Posterior cingulate gyrus (tissue), 11 donors: ENCODE measurements around the gene KCNT2.
"Not testable (repeated sequence)": the region's sequence is repeated elsewhere in the genome, so short reads cannot be mapped to it uniquely, and the experiment has no call there.

Source experiments
- DNase-seq, 10 donors: peaks; one replicate each; pipeline versions ENCODE4 v3.0.0 to v3.0.0-alpha.2; 2020 to 2021; ENCODE audit warnings: mixed read lengths in 3 of 10
- intact Hi-C: fragments of 100-400 bp; cut with DNase I; formaldehyde crosslinking; loops from one replicate; pipeline ENCODE4 v1.15.1; 2023

KCNT2 gene

DNA sequence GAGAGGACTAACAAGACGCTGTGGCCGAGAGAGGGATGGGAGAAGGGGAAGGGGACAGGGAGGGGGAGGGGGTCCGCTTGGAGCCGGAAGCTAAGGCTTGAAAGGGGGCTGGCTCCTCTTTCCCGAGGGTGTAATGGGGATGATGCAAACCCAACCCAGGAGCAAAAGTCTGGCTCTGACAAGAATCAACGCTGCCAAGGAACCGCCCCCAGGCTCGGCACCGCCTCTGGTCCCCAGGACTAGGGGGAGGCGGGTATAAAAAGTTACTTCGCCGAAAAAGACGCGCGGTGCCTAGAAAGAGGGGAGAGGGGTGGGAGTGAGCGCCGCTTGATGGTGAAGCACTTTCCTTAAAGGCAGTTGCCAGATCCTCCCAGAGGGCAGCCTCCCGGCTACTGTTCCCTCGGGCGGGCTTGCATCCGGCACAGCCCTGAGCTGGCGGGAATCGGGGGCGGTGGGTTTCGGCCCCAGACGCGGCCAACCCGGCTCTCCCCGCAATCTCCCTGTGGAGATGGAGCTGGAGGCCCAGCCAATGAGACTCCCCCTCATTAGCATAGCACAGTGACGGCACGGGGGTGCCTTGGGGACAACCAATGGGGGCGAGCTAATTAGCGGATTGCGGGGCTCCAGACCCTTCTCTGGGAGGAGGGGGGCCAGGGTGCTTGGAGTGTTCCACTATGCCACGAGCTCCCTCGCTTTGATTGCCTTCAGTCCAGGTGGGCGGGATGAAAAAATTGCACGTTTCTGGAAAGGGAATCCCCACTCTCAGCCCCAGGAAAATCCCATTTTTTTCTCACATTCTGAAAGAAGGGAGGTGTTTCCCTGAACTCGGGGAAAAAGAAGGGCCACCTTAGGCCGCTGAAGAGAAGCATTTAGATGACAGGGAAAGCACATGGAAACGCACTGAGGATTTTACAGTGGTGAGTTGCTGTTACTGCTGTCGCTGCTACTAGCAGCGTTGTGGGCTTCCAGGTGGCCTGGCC, at the start of gene KCNT2:
KCNT2 (minus strand) TSS at position 51 of the 980 bp plus-strand sequence. CDS start 131 bp downstream, outside the sequence.
- peak in 9 of 10 donors; percentile 16 to 88 (median 32) for DNase-seq
- intact Hi-C loops, result no loop called here

DNA sequence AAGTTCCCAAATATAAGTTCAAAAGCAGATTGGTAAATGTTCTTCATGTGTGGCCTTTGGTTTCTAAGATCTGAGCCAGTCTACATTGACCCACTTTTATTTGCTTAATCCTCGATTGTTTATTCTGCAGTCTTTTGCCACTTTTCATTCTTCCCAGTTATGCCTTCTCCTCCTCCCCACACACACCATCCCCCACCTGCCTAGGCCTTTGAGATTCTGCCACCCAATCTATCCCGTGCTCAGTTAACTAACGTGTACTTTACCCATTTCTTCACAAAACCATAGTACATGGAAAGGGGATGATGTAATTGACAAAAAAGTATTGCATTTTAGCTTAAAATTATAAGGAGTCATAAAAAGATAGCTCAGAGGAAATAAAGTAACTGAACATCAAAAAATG, 47.3 kb upstream of the KCNT2 start:
- intact Hi-C loops, result no loop called here
- DNase-seq, result no peak

DNA sequence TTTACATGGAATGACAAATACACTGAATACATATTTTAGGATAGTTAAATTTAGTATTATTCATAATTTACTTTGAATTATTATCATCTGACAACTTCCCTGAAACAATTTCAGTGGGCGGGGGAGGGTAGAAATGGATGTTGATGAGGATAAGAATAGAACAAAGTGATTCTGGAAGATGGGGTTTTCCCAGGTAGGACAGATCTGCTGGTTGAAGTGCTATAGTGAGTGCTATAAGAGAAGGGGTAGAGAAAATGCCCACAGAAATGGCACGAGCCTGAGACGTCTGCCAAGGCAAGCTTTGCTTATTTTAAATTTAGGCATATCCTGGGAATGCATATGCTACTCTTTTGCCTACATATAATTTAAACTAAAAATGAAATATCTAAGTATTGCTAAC, 46.8 kb upstream of the KCNT2 start:
- intact Hi-C loops, result no loop called here

DNA sequence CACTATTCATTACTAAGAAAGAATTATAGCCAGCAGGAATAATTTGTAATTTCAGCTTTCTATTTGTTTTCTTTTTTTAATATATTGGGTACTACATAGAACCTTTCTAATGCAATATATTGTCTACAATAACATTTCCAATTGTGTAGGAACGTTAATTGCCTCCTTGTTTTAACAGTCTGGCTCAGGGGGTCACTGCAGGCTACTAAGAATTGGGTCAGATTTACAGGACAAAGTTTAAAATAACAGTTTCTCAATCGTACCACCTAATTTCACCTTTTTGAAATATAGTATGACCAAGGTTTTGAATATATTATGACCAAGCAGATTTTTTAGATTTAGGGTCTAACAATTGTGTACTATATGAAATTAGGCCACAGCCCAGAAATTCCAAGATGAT, 46.0 kb upstream of the KCNT2 start:
- intact Hi-C loops, result no loop called here
- no peak for DNase-seq

More for the DNA sequence above, 46.8 kb upstream of the KCNT2 start:
- no peak for DNase-seq

DNA sequence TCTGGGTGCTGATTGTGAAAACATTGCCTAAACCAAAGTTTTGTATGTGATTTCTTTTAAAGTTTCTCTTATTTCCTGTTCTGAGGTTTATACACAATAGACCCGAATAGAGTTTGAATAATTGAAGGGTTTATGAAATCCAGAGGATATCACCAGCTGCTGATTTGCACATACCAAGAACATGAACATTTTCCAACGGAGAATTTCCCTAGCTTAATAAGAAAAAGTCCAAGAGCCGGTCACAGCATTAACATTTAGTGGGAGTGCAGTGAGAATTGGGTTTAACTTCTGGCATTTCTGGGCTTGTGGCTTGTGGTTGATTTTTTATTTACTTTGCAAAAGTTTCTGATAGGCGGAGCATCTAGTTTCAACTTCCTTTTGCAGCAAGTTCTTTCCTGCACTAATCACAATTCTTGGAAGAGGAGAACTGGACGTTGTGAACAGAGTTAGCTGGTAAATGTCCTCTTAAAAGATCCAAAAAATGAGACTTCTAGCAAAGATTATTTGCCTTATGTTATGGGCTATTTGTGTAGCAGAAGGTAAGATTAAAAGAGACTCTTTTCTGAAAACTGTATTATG, 43.5 kb upstream of the KCNT2 start, which contains the start of gene CFH:
CFH (plus strand) TSS at position 407 of the 579 bp plus-strand sequence; CDS start at position 482, 75 bp downstream.
- DNase-seq, result no peak
- intact Hi-C loops, result no loop called here

DNA sequence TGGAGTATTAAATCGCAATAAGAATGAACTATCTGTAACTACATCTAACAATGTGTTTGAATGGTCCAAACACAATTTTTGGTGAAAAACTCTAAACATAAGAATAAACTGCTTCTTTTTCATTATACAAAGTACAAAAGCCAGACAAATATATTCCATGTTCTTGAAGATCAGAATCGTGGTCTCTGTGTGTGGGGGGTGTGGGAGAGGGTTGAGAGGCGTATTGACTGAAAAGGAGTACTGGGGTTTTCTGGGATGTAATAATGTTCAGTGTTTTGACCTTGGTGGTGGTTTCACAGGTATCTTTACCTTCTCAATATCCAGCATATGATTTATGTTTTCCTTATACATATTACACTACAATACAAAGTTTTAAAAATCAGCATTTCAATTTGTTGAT, 42.8 kb upstream of the KCNT2 start:
- intact Hi-C loops, result no loop called here
- DNase-seq, result no peak

DNA sequence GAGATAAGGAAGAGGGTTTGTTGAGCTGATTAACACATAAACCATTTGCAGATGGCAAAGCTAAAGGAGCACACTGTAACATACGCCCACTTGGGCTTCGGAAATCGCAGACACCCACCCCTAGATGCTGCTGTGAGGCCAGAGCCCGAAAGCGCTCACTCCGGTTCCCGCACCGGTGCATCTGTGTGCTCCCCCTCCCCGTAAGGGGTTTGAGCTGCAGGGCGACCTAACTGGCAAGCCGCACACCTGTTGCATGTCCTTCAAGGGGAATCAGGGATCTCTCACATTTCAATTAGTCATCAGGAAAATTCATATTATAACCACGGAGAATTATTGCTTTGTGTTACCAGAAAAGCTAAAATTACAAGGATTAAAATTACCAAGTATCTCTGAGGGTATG, 42.2 kb upstream of the KCNT2 start:
- peak in 1 of 10 donors; percentile 66 for DNase-seq
- intact Hi-C loops, result no loop called here

DNA sequence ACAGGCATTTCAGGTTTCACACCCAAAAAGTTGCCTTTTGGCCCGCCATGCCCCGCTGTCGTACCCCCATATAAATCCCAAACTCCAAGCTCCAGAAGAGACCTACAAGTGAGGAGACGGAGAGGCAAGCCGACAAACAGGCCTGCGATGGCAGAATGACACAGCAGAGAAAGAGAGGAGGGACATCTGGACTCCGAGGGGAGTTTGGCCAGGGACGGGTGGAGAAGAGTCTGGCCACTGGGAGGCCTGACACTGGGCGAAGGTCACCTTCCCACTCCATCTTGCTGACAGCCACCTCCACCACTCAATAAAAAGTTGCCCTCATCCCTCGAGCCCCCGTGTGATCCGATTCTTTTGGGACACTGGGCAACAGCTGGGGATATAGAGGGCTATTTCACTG, 41.8 kb upstream of the KCNT2 start:
- DNase-seq, result peak in 1 of 10 donors; percentile 49
- intact Hi-C loops, result no loop called here

DNA sequence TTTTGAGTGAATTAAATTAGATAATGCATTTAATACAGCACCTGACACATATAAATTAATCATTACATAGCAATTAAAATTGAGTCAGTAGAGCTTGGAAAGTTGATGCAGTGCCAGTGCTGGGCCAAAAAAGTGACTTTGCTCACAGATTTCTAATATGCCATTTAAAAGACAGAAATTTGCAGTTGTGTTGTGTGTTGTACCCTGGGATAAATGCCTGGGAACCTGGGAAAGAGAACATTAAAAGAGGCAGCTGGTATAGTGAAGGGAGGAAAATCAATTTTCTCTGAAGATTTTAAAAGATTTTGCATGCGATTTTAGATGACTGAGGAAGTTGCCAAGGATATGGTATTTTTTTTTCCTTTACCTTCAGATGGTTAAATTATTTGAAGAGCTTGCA, 32.7 kb upstream of the KCNT2 start:
- no peak for DNase-seq

DNA sequence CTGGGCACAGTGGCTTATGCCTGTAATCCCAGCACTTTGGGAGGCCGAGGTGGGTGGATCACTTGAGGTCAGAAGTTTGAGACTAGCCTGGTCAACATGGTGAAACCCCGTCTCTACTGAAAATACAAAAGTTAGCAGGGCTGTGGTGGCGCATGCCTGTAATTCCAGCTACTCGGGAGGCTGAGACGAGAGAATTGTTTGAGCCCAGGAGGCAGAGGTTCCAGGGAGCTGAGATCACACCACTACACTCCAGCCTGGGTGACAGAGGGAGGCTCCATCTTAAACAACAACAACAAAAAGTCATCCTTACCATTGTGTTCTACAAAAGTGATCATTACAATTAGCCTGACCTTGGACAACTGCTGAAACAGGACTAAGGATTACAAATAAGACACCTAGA, 31.1 kb upstream of the KCNT2 start:
- intact Hi-C loops, result not testable (repeated sequence)
- peak in 1 of 10 donors; percentile 35 for DNase-seq

More for the DNA sequence above, 32.7 kb upstream of the KCNT2 start:
- intact Hi-C loops, result no loop called here

DNA sequence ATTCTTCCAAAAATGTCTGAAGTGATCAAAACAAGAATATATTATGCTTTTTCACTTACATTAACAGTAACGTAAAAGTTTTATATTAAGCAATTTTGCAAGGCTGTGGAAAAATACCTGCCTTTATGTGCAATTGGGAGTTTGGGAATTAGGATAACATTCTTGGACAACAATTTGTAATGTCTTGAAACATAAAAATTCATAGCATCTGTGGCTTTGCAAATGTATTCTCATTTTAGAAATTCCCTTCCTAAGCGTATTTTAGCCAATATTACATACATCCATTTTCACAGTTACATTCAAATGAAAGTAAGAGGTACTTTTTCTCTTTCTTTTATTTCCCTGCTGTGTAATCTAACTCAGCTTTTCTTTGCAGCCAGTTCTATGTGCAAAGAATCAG, 30.2 kb upstream of the KCNT2 start:
- intact Hi-C loops, result no loop called here
- no peak for DNase-seq

DNA sequence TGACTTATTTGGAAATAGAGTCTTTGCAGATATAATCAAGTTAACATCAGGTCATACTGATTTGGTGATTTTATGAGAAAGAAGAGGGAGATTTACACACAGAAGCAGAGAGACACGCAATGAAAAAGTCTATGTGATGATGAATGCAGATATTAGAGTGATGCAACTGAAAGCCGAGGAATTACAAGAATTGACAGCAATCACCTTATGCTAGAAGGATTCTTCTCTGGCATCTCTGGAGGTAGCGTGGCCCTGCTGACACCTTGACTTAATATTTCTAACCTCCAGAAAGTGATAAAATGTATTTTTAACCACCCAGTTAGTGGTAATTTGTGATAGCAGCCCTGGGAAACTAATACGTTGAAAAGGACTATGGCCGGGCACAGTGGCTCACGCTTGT, 29.4 kb upstream of the KCNT2 start:
- intact Hi-C loops, result no loop called here
- peak in 1 of 10 donors; percentile 41 for DNase-seq

DNA sequence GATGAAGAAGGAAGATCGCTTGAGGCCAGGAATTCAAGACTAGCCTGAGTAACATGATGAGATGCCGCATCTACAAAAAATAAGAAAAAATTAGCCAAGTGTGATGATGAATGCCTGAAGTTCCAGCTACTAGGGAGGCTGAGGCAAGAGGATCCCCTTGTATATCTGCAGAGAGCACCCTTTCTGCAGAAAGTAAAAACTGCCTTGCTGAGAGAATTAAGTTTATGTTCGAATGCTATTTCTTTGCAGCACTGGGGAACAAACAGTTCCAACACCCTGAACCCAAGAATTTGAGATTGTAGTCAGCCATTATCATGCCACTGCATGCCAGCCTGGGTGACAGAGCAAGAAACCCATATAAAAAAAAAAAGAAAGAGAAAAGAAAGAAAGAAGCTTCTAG, 20.6 kb upstream of the KCNT2 start:
- DNase-seq, result no peak
- intact Hi-C loops, result no loop called here

DNA sequence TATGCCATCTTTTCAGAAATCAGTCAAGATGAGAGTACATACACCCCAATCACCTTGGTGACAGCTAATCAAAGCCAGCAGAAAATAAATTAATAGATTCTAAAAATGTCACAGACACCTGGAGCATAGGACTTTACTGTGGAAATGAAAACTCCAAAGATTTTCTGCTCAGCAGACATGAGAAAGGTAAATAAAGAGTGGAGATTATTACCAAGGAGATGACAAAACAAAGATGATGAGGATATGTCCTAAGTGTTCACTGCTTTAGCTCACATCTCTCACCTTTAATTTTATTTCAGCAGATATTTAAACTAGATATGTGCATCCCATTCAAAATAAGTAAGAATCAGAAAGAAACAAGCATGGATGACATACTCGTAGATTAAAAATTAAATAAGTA, 14.8 kb upstream of the KCNT2 start:
- DNase-seq, result no peak
- intact Hi-C loops, result no loop called here

DNA sequence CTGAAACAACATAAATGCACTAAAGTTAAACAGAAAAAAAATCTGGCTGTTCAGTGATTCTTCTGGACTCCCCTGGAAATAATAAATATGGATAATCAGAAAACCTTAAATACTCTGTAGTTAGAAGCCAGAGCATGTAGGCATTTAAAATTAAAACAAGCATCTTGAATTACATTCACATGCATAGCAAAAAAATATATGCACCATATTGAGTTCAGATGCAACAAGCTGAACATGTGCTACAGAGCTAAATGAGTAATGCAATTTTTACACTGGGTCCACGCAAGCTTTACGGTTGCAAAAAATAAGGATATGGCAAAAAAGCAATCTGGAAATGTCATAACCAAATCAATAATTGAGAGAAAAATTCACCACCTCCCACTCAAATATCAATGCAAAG, 11.5 kb upstream of the KCNT2 start:
- intact Hi-C loops, result no loop called here
- DNase-seq, result no peak

DNA sequence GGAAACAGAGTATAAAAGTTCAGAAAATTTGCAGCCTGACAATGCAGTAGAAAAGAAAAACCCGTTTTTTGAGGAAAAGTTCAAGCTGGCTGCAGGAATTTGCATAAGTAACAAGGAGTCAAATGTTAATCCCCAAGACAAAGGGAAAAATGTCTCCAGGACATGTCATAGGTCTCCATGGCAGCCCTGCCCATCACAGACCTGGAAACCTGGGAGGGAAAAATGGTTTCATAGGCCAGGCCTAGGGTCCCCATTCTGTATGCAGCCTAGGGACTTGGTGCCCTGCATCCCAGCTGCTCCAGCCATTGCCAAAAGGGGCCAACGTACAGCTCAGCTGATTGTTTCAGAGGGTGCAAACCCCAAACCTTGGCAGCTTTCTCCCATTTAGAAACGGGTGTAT, 3.6 kb upstream of the KCNT2 start:
- DNase-seq, result no peak
- intact Hi-C loops, result no loop called here

DNA sequence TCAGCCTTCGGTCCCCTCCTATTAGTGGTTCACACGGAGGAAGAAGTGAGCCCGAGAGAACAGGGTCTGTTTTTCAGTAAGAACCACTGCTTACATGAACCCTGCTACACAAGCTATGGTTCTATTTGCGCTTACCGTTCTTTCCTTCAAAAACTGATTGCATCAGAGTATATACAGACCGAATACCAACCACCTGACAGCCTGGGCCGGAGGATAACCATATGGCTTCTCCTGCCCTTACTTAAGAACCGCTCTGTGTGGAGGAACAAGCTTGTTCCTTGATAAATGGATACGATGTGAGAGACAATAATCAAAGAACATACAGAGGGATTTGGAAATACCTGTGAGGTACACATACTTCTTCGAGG, 1.1 kb upstream of the KCNT2 start:
- DNase-seq, result no peak
- intact Hi-C loops, result no loop called here

DNA sequence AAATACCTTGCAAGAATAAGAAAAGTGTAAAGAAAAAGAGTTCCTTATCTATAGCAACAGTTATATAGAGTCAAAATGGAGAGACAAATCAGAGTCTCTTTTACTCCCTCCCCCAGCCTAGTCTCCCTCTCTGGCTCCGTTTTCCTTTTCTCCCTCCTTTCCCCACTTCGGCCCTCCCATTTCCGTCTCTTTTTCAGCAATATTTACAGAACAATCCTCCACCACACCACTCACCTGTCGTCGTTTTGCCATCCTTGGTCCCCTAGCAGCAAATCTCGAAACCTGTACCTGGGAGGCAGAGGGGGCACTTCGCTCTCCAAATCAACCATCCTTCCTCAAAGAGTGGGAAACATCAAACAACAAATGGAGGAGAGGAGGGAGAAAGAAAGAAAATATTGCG, 259 bp downstream of the KCNT2 start:
- DNase-seq, result no peak
- intact Hi-C loops, result no loop called here

DNA sequence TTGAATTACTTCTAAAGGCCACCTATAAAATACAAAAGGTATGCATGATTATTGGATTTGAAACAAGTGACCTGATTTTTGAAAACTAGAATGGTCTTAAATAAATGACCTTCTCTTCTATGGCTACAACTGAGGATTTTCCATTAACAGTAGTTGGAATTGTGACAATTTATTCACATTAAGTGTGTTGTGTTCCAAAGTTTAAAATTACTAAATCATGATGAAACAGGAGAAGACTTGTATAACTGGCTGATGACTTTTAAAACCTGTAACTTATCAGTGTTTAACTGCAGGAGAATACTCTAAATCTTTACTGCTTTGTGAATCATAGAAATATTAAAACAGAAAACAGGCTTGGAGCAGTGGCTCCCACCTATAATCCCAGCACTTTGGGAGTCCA, 4.6 kb downstream of the KCNT2 start:
- no peak for DNase-seq
- intact Hi-C loops, result no loop called here

DNA sequence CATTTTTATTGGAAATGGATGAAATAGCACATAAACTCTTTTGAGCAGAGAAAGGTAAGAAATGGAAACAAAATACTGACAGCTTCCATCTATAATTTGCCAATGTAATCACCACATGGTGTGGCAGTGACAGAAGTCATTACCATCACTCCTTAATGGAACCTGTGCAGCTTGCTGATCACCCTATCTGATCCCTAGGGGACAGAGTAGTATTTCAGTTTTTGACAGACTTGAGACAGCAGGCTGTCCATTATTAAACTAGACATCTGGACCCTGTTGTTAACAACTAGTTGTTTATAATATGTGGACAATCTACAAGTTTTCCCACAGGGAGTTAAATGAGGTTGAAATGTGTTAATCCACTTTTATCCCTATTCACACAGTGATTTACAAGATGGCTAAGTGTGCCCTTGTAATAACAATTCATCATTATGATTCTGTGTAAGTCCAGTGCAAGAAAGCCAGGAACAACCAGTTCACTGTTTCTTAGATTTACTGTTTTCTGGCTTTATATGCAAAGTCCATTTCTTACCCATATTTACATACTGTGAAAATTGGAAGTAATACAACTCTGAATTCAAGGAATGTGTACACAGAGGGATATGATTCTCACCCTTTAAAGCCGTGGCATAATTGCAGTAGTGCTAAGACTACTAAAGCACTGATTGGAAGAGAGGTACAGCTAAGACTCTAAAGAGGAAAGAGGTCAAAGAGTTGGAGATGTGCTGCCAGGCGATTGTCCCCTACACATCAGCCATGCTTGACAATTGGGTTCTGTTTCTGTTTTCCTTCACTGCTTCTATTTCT, 9.1 kb downstream of the KCNT2 start:
- intact Hi-C loops, result no loop called here
- DNase-seq, result no peak

DNA sequence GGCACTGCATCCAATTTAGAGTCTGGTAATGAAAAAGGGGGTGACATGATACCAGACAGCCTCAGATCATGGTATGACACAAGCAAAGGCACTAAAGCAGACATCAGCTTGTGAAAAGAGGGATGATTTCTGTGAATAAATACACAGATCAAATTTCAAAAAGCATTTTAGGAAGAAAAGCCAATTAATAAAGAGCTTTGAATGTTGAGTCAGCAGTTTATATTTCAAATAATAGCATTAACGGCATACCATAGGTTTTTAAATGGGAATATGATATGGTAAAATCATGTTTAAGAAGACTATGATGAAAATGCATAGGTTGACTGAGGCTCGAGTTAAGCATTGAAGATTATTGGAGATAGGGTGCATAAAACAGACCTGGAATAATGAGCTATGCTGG, 13.5 kb downstream of the KCNT2 start:
- intact Hi-C loops, result no loop called here
- no peak for DNase-seq
